GM21367 (cell line): ENCODE data around the gene NID2.

Experiments
- ATAC-seq: cut with Tn5 transposase; IDR thresholded peaks from one replicate; pipeline ENCODE4 v1.9.1; 2021; ENCODE audit not compliant: unreplicated experiment

The NID2 gene

GRCh38 chr14:51967521-51967920, 101.3 kb downstream of the NID2 start:
- no peak for ATAC-seq

- no peak for ATAC-seq
These were observed 105.6 kb downstream of the NID2 start for GRCh38 chr14:51963286-51963685.

DNA sequence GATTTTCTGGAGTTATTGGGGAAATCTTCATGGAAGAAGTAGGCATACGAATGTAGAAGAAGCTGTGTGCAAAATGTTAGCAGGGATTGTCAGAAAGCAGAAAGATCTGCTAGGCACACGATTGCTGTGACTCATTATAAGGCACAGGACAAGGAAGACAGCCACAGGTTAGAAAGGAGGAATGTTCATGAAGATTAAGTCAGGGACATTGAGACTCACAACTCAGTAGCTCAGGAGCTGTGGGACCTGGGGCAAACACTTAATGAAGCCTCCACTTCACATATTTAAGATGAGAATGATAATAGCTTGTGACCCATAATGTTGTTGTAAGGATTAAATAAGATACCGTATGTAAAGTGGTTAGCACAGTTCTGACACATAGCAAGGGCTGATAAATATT, 106.1 kb downstream of the NID2 start:
- ATAC-seq: no peak

DNA sequence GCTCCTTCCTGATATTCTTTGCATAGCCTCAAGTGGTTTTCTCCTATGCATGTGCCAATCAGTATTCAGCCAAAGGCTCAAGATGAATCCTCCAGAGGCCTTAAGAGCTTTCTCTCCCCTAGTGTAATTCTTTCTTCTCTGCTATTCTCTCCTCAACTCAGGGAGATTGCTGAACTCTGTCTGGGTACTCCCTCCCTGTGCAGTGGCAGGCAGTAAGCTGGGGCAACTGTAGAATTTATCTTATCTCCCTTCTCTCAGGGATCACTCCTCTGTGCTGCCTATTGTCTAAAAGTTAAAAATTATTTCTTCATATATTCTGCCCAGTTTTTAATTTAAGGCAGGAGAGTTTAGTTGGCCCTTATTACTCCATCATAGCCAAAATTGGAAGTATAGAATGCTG, 108.0 kb downstream of the NID2 start:
- no peak for ATAC-seq

- no peak for ATAC-seq
These were observed 108.9 kb downstream of the NID2 start for GRCh38 chr14:51959928-51960327.

- no peak for ATAC-seq
These were observed 110.9 kb downstream of the NID2 start for GRCh38 chr14:51957950-51958349.
